EL (cell line): Measurements from ENCODE around the gene NDUFS2.
A peak's percentile ranks its signal among the peaks of the same experiment; 100 is the strongest.

Source experiments
- DNase-seq: peaks from one replicate; pipeline ENCODE4 v3.0.0-alpha.2; 2016

NDUFS2 gene

GRCh38 chr1:161172776-161173376 lies 29.3 kb upstream of the NDUFS2 start:
- peak; percentile 95 for DNase-seq

- no peak for DNase-seq
Measured at GRCh38 chr1:161173711-161174110, 28.5 kb upstream of the NDUFS2 start.

GRCh38 chr1:161174911-161175310 lies 27.3 kb upstream of the NDUFS2 start:
- no peak for DNase-seq

GRCh38 chr1:161175771-161176453 lies 26.3 kb upstream of the NDUFS2 start:
- no peak for DNase-seq

- no peak for DNase-seq
Measured at GRCh38 chr1:161176468-161177111, 25.6 kb upstream of the NDUFS2 start.

- DNase-seq = peak; percentile 77
Measured at GRCh38 chr1:161177112-161177935, 24.8 kb upstream of the NDUFS2 start, which contains the start of gene B4GALT3. TSS of gene B4GALT3 (minus strand) at chr1:161177507. CDS start at chr1:161176060, 1,447 bp downstream.

GRCh38 chr1:161177936-161178244 lies 24.3 kb upstream of the NDUFS2 start:
- DNase-seq = no peak

GRCh38 chr1:161179698-161180097 lies 22.5 kb upstream of the NDUFS2 start:
- no peak for DNase-seq

GRCh38 chr1:161180639-161181038 lies 21.5 kb upstream of the NDUFS2 start:
- DNase-seq = no peak

- peak; percentile 63 for DNase-seq
Measured at GRCh38 chr1:161182214-161182613, 20.0 kb upstream of the NDUFS2 start.

GRCh38 chr1:161185282-161185682 lies 16.9 kb upstream of the NDUFS2 start:
- DNase-seq = peak; percentile 46

GRCh38 chr1:161185732-161186311 lies 16.3 kb upstream of the NDUFS2 start:
- no peak for DNase-seq

GRCh38 chr1:161187311-161187710 lies 14.9 kb upstream of the NDUFS2 start:
- DNase-seq = no peak

GRCh38 chr1:161188381-161188780 lies 13.8 kb upstream of the NDUFS2 start:
- no peak for DNase-seq

GRCh38 chr1:161189036-161189435 lies 13.1 kb upstream of the NDUFS2 start:
- no peak for DNase-seq

GRCh38 chr1:161190962-161191521 lies 11.1 kb upstream of the NDUFS2 start:
- no peak for DNase-seq

- no peak for DNase-seq
Measured at GRCh38 chr1:161191971-161192370, 10.2 kb upstream of the NDUFS2 start.

GRCh38 chr1:161192476-161193465 lies 9.4 kb upstream of the NDUFS2 start:
- peak; percentile 68 for DNase-seq

- DNase-seq = no peak
Measured at GRCh38 chr1:161193561-161194235, 8.5 kb upstream of the NDUFS2 start.

GRCh38 chr1:161195171-161195570 lies 7.0 kb upstream of the NDUFS2 start:
- no peak for DNase-seq

GRCh38 chr1:161196111-161196510 lies 6.1 kb upstream of the NDUFS2 start:
- no peak for DNase-seq
